ENCODE measurements around the gene PSAT1.

DNA sequence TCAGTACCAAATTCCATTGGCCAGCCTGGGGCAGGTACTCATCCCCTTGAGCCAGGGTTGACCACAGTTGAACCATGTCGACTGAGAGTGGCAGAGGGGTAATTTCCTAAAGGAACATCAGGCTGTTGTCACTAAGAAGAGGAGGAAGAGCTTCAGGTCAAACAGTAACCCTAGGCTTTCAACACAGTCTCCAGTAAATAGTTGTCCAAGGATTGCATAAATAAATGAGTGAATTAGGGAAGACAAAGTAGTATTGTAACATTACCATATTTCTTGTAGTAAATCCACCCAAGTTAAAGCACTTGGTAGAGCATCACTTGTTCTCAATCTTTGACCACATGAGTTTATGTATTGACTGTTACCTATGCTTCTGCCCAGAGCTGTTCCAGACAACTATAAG lies 7.4 kb downstream of the PSAT1 start:
- TF ChIP-seq, protein P1, sequence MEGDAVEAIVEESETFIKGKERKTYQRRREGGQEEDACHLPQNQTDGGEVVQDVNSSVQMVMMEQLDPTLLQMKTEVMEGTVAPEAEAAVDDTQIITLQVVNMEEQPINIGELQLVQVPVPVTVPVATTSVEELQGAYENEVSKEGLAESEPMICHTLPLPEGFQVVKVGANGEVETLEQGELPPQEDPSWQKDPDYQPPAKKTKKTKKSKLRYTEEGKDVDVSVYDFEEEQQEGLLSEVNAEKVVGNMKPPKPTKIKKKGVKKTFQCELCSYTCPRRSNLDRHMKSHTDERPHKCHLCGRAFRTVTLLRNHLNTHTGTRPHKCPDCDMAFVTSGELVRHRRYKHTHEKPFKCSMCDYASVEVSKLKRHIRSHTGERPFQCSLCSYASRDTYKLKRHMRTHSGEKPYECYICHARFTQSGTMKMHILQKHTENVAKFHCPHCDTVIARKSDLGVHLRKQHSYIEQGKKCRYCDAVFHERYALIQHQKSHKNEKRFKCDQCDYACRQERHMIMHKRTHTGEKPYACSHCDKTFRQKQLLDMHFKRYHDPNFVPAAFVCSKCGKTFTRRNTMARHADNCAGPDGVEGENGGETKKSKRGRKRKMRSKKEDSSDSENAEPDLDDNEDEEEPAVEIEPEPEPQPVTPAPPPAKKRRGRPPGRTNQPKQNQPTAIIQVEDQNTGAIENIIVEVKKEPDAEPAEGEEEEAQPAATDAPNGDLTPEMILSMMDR (conservative IDR thresholded peaks at IDR 0.05; ENCODE audit: low read length): no peak
- TF ChIP-seq EZH2phosphoT487 (IDR thresholded peaks at IDR 0.05; ENCODE audit: borderline replicate concordance): no peak
